ENCODE measurements around the gene TMCO4. TPM values are rescaled to one million over a fixed set of nuclear protein-coding genes. Genes with fewer than 3 reads are reported as not detected.

Gene TMCO4
- total and polyA plus RNA-seq, 10 of the 15 experiments (the other 5 are each of a cell fraction or from before 2014, with no cell fraction given), result 2.4 to 20.8 (median 13.0) TPM

- ChIA-PET SMC1A (ENCODE audit: uncharacterized antibody, unreplicated experiment) (no interaction called here), POLR2A (no interaction called here), RAD21 (ENCODE audit: unreplicated experiment) (no interaction called here), CTCF (no interaction called here)
- no peaks in the 10 kb centered on the region for H3K9me3 ChIP-seq (replicated peaks; ENCODE audit: control insufficient read depth, insufficient read depth, low read length)
- DNase-seq (ENCODE audit: low read depth, low spot score) (no peak), FAIRE-seq (no peak), ATAC-seq (no peak)
- TF ChIP-seq IKZF1 (conservative IDR thresholded peaks at IDR 0.05), result no peak
- TF ChIP-seq SUZ12 (IDR thresholded peaks at IDR 0.05; ENCODE audit: unreplicated experiment), result no peak
- TF ChIP-seq KDM1A (IDR thresholded peaks at IDR 0.05; ENCODE audit: borderline replicate concordance), result no peak
- no peak for TF ChIP-seq RB1 (IDR thresholded peaks at IDR 0.05; ENCODE audit: borderline replicate concordance)
- TF ChIP-seq ZNF622 (IDR thresholded peaks at IDR 0.05), result no peak
- no peak for TF ChIP-seq MAX (IDR thresholded peaks at IDR 0.05; ENCODE audit: low read depth, low read length)
- TF ChIP-seq CBX3 (IDR thresholded peaks at IDR 0.05; ENCODE audit: borderline replicate concordance, low read depth), result no peak
- TF ChIP-seq, protein P1, sequence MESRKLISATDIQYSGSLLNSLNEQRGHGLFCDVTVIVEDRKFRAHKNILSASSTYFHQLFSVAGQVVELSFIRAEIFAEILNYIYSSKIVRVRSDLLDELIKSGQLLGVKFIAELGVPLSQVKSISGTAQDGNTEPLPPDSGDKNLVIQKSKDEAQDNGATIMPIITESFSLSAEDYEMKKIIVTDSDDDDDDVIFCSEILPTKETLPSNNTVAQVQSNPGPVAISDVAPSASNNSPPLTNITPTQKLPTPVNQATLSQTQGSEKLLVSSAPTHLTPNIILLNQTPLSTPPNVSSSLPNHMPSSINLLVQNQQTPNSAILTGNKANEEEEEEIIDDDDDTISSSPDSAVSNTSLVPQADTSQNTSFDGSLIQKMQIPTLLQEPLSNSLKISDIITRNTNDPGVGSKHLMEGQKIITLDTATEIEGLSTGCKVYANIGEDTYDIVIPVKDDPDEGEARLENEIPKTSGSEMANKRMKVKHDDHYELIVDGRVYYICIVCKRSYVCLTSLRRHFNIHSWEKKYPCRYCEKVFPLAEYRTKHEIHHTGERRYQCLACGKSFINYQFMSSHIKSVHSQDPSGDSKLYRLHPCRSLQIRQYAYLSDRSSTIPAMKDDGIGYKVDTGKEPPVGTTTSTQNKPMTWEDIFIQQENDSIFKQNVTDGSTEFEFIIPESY (IDR thresholded peaks at IDR 0.05), result no peak
- no peak for TF ChIP-seq MEF2B (IDR thresholded peaks at IDR 0.05; ENCODE audit: partially characterized antibody, poor library complexity, severe bottlenecking)
- no peak for TF ChIP-seq ASH2L (IDR thresholded peaks at IDR 0.05; ENCODE audit: borderline replicate concordance, low read depth)
- no peak for TF ChIP-seq NFIC (IDR thresholded peaks at IDR 0.05; ENCODE audit: low read depth, low read length)
- TF ChIP-seq CHD4 (IDR thresholded peaks at IDR 0.05), result no peak
- no peak for TF ChIP-seq BMI1 (IDR thresholded peaks at IDR 0.05; ENCODE audit: borderline replicate concordance)
- no peak for TF ChIP-seq NR2F1 (conservative IDR thresholded peaks at IDR 0.05)
- TF ChIP-seq FOXM1 (IDR thresholded peaks at IDR 0.05; ENCODE audit: low read depth, low read length), result no peak
- no peak for TF ChIP-seq SUPT20H (IDR thresholded peaks at IDR 0.05; ENCODE audit: borderline replicate concordance, control insufficient read depth, low read depth, low read length)
- TF ChIP-seq NBN (IDR thresholded peaks at IDR 0.05), result no peak
- no peak for TF ChIP-seq ZZZ3 (IDR thresholded peaks at IDR 0.05; ENCODE audit: control insufficient read depth, insufficient read length, low read depth)
- no peak for TF ChIP-seq KLF5 (IDR thresholded peaks at IDR 0.05; ENCODE audit: partially characterized antibody)
- no peaks in the 10 kb centered on the region for H3K27me3 ChIP-seq (replicated peaks in 1 of 2; ENCODE audit: control insufficient read depth in 2 of 2, insufficient read depth in 2 of 2, low read length in 1 of 2)
- peaks cover 6% of the 10 kb centered on the region for H3K4me1 ChIP-seq (ENCODE audit: control insufficient read depth, insufficient read depth, low read length)
- peaks cover 0 to 1% of the 10 kb centered on the region in 2 experiments; a peak in 3 of 4 replicates for H3K36me3 ChIP-seq (ENCODE audit: control insufficient read depth in 2 of 2, insufficient read depth in 2 of 2, low read length in 1 of 2)
- H3K9ac ChIP-seq (ENCODE audit: control insufficient read depth, insufficient read depth, low read length), result no peak overlapping the region
- BruUV-seq (replicated peaks), result no TSS peak
- WGBS (ENCODE audit: insufficient coverage, insufficient replicate concordance, low lambda C conversion rate, missing lambda C conversion rate), result 73% methylated on average over 4 of the region's 4 CpGs
- no peak overlapping the region for H3K4me2 ChIP-seq (ENCODE audit: control insufficient read depth, insufficient read depth)
- H3K27ac ChIP-seq (ENCODE audit: control insufficient read depth, insufficient read depth), result no peak overlapping the region
- H2AFZ ChIP-seq (ENCODE audit: control insufficient read depth, low read depth, low read length), result no peak overlapping the region
- intact Hi-C loops (cut with micrococcal nuclease; ENCODE audit: unreplicated experiment), result no loop called here
- H3K4me3 ChIP-seq, result no peak overlapping the region
- no peaks in the 10 kb centered on the region for H4K20me1 ChIP-seq (ENCODE audit: control insufficient read depth, insufficient read depth)
- in situ Hi-C loops (cut with MboI), result no loop called here
- no peaks in the 10 kb centered on the region for H3K79me2 ChIP-seq (ENCODE audit: control insufficient read depth, insufficient read depth, low read length)
These were observed 14.1 kb downstream of the TMCO4 start for GRCh38 chr1:19785660-19786059.
